OCI-LY1 (cell line): ENCODE measurements around the gene CHST11.

Experiments used
- H2AFZ ChIP-seq: fragments of 200-600 bp; sonication (generic), shearing (Covaris generic); 2 replicates; pipeline ENCODE4 v1.6.0; 2014; ENCODE audit warnings: antibody characterized with exemption, mild to moderate bottlenecking, low read length
- H3F3A ChIP-seq: fragments of 200-600 bp; sonication (generic), shearing (Covaris generic); 2 replicates; pipeline ENCODE4 v1.6.0; 2014; ENCODE audit warnings: mild to moderate bottlenecking, antibody characterized with exemption, low read length, moderate library complexity; ENCODE audit not compliant: insufficient read depth
- H3K27ac ChIP-seq: fragments of 200-600 bp; sonication (generic); 2 replicates; pipeline ENCODE4 v1.5.1; 2014; ENCODE audit warnings: low read length, mixed run types, mild to moderate bottlenecking, low read depth; ENCODE audit not compliant: poor library complexity, severe bottlenecking
- H3K27me3 ChIP-seq: fragments of 200-600 bp; sonication (generic); 2 replicates; pipeline ENCODE4 v1.6.0; 2014; ENCODE audit warnings: antibody characterized with exemption, mild to moderate bottlenecking, low read length, moderate library complexity; ENCODE audit not compliant: insufficient read depth
- H3K36me3 ChIP-seq: fragments of 200-600 bp; sonication (generic); 2 replicates; pipeline ENCODE4 v1.6.1; 2014; ENCODE audit warnings: mild to moderate bottlenecking, antibody characterized with exemption, low read length, moderate library complexity, mixed read lengths; ENCODE audit not compliant: insufficient read depth
- H3K4me1 ChIP-seq: fragments of 200-600 bp; sonication (generic); 2 replicates; pipeline ENCODE4 v1.5.1; 2014; ENCODE audit warnings: mild to moderate bottlenecking, low read length, moderate library complexity; ENCODE audit not compliant: insufficient read depth, severe bottlenecking
- H3K4me2 ChIP-seq: fragments of 200-600 bp; sonication (generic), shearing (Covaris generic); 2 replicates; pipeline ENCODE4 v1.6.1; 2014; ENCODE audit warnings: low read length
- H3K4me3 ChIP-seq: fragments of 200-600 bp; sonication (generic); 2 replicates; pipeline ENCODE4 v1.5.1; 2014; ENCODE audit warnings: low read length, low read depth, mild to moderate bottlenecking, mixed read lengths; ENCODE audit not compliant: poor library complexity, severe bottlenecking
- H3K79me2 ChIP-seq: fragments of 200-600 bp; shearing (Covaris generic); 2 replicates; pipeline ENCODE4 v1.6.1; 2016; ENCODE audit warnings: mixed run types, low read length, mixed read lengths; ENCODE audit not compliant: insufficient read depth
- H3K9ac ChIP-seq: fragments of 200-600 bp; sonication (generic), shearing (Covaris generic); 2 replicates; pipeline ENCODE4 v1.6.1; 2014; ENCODE audit warnings: mild to moderate bottlenecking, low read length, mixed read lengths
- H3K9me2 ChIP-seq: fragments of 200-600 bp; sonication (generic), shearing (Covaris generic); 2 replicates; pipeline ENCODE4 v1.6.1; 2014; ENCODE audit warnings: low read depth, mild to moderate bottlenecking, low read length, mixed read lengths
- H3K9me3 ChIP-seq: fragments of 200-600 bp; shearing (Covaris generic); 2 replicates; pipeline ENCODE4 v1.6.1; 2014; ENCODE audit warnings: low read length, mixed read lengths
- H4K20me1 ChIP-seq: fragments of 200-600 bp; sonication (generic), shearing (Covaris generic); 2 replicates; pipeline ENCODE4 v1.6.0; 2016; ENCODE audit warnings: mild to moderate bottlenecking, low read length; ENCODE audit not compliant: insufficient read depth
- CTCF ChIP-seq: fragments of 200-600 bp; sonication (generic), shearing (Covaris generic); IDR thresholded peaks from 2 replicates; pipeline ENCODE4 v1.5.1; 2017; ENCODE audit warnings: mild to moderate bottlenecking, antibody characterized with exemption, low read length, moderate library complexity, mixed read lengths
- EZH2 ChIP-seq: fragments of 200-600 bp; sonication (generic), shearing (Covaris generic); IDR thresholded peaks from 2 replicates; pipeline ENCODE4 v1.8.0; 2017; ENCODE audit warnings: borderline replicate concordance, mixed run types, mild to moderate bottlenecking, antibody characterized with exemption, low read length, moderate library complexity, mixed read lengths

CHST11 gene

DNA sequence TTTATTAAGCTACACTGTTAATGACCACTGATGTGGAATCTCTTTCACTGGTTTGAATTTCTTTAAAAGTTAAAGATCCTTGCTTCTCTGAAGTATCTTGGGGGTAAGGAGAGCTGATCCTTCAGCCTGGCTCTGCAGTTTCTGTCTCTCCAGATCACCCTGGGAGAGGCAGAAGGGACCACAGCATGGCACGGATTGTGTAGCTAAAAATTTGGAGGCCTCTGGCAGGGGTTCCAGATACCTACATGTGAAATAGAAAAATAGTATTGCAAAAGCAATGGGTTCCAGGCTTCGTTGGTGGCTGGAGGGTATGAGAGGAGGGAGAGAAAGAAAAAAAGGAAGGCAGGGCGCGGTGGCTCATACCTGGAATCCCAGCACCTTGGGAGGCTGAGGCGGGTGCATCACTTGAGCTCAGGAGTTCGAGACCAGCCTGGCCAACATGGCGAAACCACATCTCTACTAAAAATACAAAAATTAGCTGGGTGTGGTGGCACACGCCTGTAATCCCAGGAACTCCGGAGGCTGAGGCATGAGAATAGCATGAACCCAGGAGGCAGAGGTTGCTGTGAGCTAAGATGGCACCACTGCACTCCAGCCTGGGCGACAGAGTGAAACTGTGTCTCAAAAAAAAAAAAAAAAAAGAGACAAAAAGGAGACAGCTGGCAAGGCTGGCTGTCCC lies 3.4 kb downstream of the CHST11 start:
- Histone ChIP-seq H3K4me3 (peak overlapping the region; percentile 97), H3K27me3 (no peaks in the 10 kb centered on the region), H3K79me2 (peaks cover 32% of the 10 kb centered on the region), H3F3A (no peaks in the 10 kb centered on the region), H3K9me2 (no peaks in the 10 kb centered on the region), H3K4me1 (peaks cover 62% of the 10 kb centered on the region), H3K36me3 (no peaks in the 10 kb centered on the region), H3K4me2 (peak overlapping the region; percentile 94; the same call in 1 of the 2 replicates), H2AFZ (no peak overlapping the region), H4K20me1 (no peaks in the 10 kb centered on the region), H3K27ac (no peak overlapping the region), H3K9me3 (no peaks in the 10 kb centered on the region), H3K9ac (no peak overlapping the region)
- TF ChIP-seq CTCF: no peak
- TF ChIP-seq EZH2: no peak

- Histone ChIP-seq H3K9me3 (no peaks in the 10 kb centered on the region), H3K4me1 (peaks cover 63% of the 10 kb centered on the region), H3K4me2 (peak overlapping the region; percentile 12; the same call in 1 of the 2 replicates), H3K27me3 (no peaks in the 10 kb centered on the region), H3K36me3 (no peaks in the 10 kb centered on the region), H3K9me2 (no peaks in the 10 kb centered on the region), H3K9ac (no peak overlapping the region), H3K79me2 (peaks cover 32% of the 10 kb centered on the region), H3K27ac (no peak overlapping the region), H3K4me3 (no peak overlapping the region), H3F3A (no peaks in the 10 kb centered on the region), H4K20me1 (no peaks in the 10 kb centered on the region), H2AFZ (no peak overlapping the region)
- no peak for TF ChIP-seq CTCF
These were observed 4.4 kb downstream of the CHST11 start for GRCh38 chr12:104460973-104461698.

DNA sequence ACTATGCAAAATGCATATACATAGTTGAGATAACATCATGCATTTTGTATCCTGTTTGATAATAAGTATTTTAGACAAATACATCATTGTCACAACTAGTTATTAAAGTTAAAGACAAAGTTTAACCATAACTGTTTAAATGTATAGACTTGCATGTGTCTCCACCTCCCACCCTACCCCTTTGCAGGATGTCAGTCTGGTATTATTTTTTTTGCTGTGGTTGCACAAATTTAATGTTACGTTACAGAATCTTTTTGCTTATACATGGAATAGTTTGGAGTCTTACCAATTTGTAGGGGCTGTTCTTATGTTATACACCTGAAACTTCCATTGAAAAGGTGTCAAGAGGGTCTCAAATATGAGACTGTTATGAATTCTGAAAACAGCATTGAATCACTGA lies 5.6 kb downstream of the CHST11 start:
- Histone ChIP-seq H3K9me2 (no peaks in the 10 kb centered on the region), H4K20me1 (no peaks in the 10 kb centered on the region), H3K27me3 (no peaks in the 10 kb centered on the region), H3K79me2 (peaks cover 42% of the 10 kb centered on the region), H3K9ac (no peak overlapping the region), H3K4me2 (peak overlapping the region; percentile 22), H3K27ac (peak overlapping the region; percentile 70), H2AFZ (no peak overlapping the region), H3K36me3 (no peaks in the 10 kb centered on the region), H3K4me1 (peaks cover 68% of the 10 kb centered on the region), H3F3A (no peaks in the 10 kb centered on the region), H3K9me3 (no peaks in the 10 kb centered on the region), H3K4me3 (no peak overlapping the region)
- TF ChIP-seq EZH2 (no peak), CTCF (no peak)
